Measurements from ENCODE around the gene CPT1C.

Gene CPT1C

DNA sequence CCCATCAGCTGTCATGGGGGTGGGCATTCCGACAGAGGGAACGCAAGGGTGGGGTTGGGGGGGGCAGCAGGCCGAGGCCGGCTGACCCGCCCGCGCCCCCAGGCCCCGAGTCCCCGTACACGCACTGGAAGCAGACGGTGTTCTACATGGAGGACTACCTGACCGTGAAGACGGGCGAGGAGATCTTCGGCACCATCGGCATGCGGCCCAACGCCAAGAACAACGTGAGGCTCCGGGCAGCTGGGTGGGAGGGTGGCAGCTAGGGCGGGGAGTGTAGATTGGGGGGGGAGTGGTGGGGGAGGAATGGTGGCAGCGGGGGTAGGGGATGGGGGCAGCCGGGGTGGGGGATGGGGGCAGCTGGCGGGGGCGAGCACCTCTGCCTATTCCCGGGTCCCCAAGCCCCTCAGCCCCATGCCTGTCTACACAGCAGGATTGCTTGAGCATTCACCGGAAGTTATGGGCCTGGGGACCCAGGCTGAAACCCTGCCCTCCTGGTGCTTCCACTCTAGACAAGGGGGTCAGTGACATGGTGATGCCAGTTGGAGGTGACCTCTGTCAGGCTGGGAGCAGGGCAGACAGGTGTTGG, 4.3 kb upstream of the CPT1C start:
- Histone ChIP-seq H3K27me3 (ENCODE audit: control insufficient read depth, insufficient read depth, low read length) (no peaks in the 10 kb centered on the region), H3K9ac (ENCODE audit: low read depth, low read length) (no peak overlapping the region), H3K4me3 (ENCODE audit: low read depth, low read length) (no peak overlapping the region), H3K9me3 (ENCODE audit: control insufficient read depth, insufficient read depth, low read length) (no peaks in the 10 kb centered on the region), H3K36me3 (ENCODE audit: control insufficient read depth, insufficient read depth, low read length) (peaks cover 53% of the 10 kb centered on the region), H3K4me1 (ENCODE audit: control insufficient read depth, insufficient read depth, low read length) (peaks cover 3% of the 10 kb centered on the region)

DNA sequence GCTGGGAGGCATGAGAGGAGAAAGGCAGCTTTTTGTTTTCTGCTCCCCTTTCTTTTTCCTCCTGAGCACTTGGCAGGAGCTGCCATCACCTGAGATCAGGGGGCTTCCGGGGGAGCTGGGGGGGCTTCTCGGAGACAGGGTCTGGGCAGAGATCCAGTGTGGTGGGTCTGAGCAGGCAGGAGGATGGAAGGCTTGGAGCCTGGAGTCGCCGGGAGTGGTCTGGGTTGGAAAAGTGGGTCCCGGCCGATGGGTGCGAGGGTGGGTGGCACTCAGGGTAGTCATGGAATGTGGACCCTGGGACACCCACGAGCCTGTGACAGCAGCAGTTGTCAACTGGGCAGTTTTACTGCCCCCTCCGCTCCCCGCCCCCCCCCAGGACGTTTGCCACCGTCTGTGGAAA, 3.8 kb upstream of the CPT1C start:
- Histone ChIP-seq H3K36me3 (ENCODE audit: control insufficient read depth, insufficient read depth, low read length) (peaks cover 47% of the 10 kb centered on the region), H3K9me3 (ENCODE audit: control insufficient read depth, insufficient read depth, low read length) (no peaks in the 10 kb centered on the region), H3K27me3 (ENCODE audit: control insufficient read depth, insufficient read depth, low read length) (no peaks in the 10 kb centered on the region), H3K4me3 (ENCODE audit: low read depth, low read length) (no peak overlapping the region), H3K9ac (ENCODE audit: low read depth, low read length) (no peak overlapping the region), H3K4me1 (ENCODE audit: control insufficient read depth, insufficient read depth, low read length) (peaks cover 3% of the 10 kb centered on the region)

DNA sequence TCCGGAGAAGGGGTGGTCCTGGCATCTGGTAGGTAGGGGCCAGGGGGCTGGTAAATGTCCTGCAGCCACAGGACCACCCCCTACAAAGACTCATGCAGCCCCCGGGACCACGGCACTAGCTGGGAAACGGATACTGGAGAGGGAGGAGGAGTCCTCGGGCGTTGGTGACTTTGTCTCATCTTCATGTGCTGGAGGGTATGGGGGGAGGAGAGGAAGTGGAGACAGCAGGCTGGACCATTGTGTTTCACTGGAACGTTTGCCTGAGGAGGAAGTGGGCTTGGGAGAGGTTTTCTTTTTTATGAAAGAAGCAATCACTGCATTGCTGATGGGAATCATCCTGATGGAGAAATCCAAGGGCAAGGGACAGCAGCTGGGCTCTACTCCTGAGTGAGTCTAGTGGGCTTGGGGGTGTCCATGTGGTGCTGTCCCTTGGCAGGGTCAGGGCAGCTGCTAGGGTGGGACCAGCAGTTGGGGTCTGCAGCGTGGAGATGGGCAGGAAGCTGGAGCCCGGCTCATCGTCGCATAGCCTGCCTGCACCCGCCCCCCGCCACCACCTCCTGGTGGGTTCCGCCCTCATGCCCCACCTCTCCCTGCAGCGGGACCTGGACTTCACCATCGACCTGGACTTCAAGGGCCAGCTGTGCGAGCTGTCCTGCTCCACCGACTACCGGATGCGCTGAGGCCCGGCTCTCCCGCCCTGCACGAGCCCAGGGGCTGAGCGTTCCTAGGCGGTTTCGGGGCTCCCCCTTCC, 3.2 kb upstream of the CPT1C start:
- Histone ChIP-seq H3K4me3 (ENCODE audit: low read depth, low read length) (no peak overlapping the region), H3K27me3 (ENCODE audit: control insufficient read depth, insufficient read depth, low read length) (no peaks in the 10 kb centered on the region), H3K9ac (ENCODE audit: low read depth, low read length) (no peak overlapping the region), H3K36me3 (ENCODE audit: control insufficient read depth, insufficient read depth, low read length) (peaks cover 42% of the 10 kb centered on the region), H3K9me3 (ENCODE audit: control insufficient read depth, insufficient read depth, low read length) (no peaks in the 10 kb centered on the region), H3K4me1 (ENCODE audit: control insufficient read depth, insufficient read depth, low read length) (peaks cover 3% of the 10 kb centered on the region)

DNA sequence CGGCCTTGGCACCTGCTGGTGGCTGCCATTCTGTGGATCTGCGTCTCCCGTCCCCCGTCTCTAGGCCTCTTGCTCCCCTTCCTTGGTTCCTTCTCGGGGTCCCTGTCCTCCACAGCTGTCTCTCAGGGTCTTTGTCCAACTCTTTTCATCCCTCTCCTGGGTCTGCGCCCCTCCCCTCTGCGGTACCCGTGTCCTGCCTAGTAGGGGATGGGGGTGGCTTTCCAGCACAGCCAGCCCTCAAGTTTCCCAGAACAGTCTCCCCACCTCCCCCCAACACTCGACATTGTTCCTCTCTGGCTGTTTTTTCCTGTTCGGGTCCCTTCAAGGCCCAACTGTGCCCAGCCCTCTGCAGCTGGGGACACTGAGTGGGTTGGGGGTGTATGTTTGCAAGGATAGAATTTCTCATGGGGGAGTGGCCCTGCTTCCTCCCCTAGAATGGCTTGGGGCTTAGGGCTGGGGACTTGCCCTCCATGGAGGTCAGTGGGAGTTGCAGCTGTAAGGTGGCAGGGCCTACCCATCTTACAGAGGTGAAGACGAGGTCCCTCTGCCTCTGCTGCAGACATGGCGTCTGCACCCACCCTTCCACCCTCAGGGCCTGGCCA, 2.3 kb upstream of the CPT1C start:
- H3K36me3 ChIP-seq (ENCODE audit: control insufficient read depth, insufficient read depth, low read length) = peaks cover 43% of the 10 kb centered on the region
- H3K9me3 ChIP-seq (ENCODE audit: control insufficient read depth, insufficient read depth, low read length) = no peaks in the 10 kb centered on the region
- no peaks in the 10 kb centered on the region for H3K27me3 ChIP-seq (ENCODE audit: control insufficient read depth, insufficient read depth, low read length)
- H3K4me3 ChIP-seq (ENCODE audit: low read depth, low read length) = peak overlapping the region; percentile 65
- peaks cover 3% of the 10 kb centered on the region for H3K4me1 ChIP-seq (ENCODE audit: control insufficient read depth, insufficient read depth, low read length)
- H3K9ac ChIP-seq (ENCODE audit: low read depth, low read length) = no peak overlapping the region

DNA sequence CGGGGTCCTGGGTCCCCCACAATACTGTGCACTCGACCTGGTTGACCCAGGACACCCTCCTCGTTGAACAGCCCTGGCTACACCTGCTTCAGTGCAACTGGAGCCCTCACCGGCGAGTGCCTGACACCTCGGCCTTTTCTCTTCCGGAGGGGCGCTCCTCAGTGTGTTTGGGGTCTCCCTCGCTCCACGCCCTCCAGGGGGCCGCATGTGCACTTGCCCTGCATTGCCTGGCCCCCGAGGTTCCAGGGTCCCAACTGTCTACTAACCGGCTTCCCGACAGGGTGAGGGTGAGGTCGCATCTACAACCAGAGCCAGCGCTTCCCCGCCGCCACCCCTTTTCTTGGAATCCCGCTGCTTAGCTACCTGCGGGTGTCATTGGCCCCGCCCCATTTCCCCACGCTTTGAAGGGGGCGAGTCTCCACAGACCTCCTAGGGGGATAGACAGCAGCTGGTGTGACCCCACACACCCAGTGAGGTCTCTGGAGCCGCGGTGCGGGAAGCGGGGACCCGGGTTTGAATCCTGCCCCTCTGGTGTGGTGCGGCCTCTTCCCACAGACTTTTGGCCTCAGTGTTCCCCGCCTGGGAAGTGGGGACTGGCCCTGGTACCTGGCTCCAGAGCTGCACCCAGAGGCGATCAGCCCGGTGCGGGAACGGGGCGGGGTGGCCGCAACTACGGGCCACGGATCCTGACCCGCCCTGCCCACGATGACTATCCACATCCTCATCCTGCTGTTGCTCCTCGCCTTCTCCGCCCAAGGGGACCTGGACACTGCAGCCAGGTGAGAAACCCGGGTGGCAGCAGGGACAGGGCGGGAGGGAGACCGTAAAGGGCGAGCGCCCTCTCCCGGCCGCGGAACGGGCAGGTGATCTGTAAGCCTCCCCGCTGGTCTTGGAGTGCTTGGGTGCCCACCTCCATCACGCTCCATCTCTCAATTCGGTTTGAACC, 1.5 kb upstream of the CPT1C start, which contains the start of gene ADM5:
Gene ADM5 (plus strand): TSS at position 462 of the 946 bp plus-strand sequence. CDS start 244 bp downstream, at position 706.
- H3K9me3 ChIP-seq (ENCODE audit: control insufficient read depth, insufficient read depth, low read length) = no peaks in the 10 kb centered on the region
- H3K4me3 ChIP-seq (ENCODE audit: low read depth, low read length) = peak within 1 kb of the TSS; percentile 65
- H3K36me3 ChIP-seq (ENCODE audit: control insufficient read depth, insufficient read depth, low read length) = peaks cover 37% of the 10 kb centered on the region
- no peaks in the 10 kb centered on the region for H3K27me3 ChIP-seq (ENCODE audit: control insufficient read depth, insufficient read depth, low read length)
- H3K4me1 ChIP-seq (ENCODE audit: control insufficient read depth, insufficient read depth, low read length) = peaks cover 3% of the 10 kb centered on the region
- H3K9ac ChIP-seq (ENCODE audit: low read depth, low read length) = peak within 1 kb of the TSS; percentile 84

DNA sequence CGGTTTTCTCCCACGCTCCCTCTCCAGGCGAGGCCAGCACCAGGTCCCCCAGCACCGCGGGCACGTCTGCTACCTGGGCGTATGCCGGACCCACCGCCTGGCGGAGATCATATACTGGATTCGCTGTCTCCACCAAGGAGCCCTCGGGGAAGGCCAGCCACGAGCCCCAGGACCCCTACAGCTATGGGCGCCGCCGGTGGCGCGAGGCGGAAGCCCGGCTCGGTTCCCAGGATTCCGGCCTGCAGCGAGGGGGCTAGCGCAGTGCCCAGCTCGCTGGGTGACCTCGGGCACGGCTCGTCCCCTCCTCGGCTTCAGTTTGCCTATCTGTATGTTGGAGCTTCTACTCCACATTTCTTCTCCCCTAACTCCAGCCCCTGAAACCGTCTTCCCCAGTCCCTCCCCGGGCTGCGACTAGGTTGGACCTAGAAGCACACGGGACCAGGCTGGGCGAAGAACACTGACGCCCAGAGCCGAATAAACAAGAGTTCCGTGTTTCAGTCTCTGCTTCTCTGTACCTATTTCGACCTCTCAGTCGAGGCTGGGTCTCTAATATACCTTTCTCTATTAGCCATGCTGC, 749 bp upstream of the CPT1C start:
- Histone ChIP-seq H3K4me1 (ENCODE audit: control insufficient read depth, insufficient read depth, low read length) (peaks cover 3% of the 10 kb centered on the region), H3K9ac (ENCODE audit: low read depth, low read length) (peak overlapping the region; percentile 84), H3K27me3 (ENCODE audit: control insufficient read depth, insufficient read depth, low read length) (no peaks in the 10 kb centered on the region), H3K9me3 (ENCODE audit: control insufficient read depth, insufficient read depth, low read length) (no peaks in the 10 kb centered on the region), H3K4me3 (ENCODE audit: low read depth, low read length) (peak overlapping the region; percentile 65), H3K36me3 (ENCODE audit: control insufficient read depth, insufficient read depth, low read length) (peaks cover 31% of the 10 kb centered on the region)

DNA sequence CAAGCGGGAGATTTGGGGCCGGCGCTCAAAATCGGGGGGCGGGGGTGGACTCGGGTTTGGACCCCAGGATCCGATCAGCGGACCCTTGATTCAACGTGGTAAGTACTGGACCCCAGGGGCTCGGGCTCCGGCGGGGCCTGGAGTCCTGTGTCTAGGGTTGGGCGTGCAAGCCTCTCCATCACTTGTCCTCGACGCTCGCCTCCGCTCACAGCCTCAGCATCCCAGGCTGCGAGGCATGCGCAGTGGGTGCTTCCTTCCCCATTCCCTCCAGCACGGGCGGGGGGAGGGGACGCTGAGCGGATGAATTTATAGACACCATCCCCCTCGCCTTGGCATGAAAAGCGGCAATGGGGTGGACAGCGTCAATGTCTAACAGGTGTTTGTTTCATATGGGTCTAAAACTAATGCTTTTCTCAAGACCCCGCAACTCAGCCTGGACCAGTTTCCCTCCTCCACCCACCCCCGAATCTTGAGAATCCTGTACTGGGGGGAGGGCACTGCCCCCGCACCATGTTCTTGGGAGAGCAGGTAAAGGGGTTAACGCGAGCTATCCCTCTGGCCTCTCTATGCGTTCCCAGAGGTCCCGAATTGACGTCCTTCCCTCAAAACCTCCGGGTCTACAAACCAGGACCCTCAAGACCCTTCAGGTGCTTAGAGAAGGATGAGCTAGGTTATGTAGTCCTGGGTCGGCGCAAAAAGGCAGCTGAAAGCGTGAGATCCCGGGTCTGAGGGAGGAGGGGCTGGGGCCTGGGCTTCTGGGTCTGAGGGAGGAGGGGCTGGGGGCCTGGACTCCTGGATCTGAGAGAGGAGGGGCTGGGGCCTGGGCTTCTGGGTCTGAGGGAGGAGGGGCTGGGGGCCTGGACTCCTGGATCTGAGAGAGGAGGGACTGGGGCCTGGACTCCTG, 579 bp downstream of the CPT1C start:
- Histone ChIP-seq H3K9ac (ENCODE audit: low read depth, low read length) (no peak overlapping the region), H3K4me3 (ENCODE audit: low read depth, low read length) (peak overlapping the region; percentile 65)

DNA sequence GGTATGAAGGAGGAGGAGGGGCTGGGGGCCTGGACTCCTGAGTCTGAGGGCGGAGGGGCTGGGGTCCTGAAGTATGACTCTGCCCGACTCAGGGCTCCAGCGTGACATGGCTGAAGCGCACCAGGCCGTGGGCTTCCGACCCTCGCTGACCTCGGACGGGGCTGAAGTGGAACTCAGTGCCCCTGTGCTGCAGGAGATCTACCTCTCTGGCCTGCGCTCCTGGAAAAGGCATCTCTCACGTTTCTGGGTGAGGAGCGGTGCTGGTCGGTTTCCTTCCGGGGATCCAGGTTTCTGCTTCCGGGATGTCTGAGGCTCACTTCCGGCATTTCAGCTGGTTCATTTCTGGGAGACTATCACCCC, 1.2 kb downstream of the CPT1C start:
- Histone ChIP-seq H3K4me1 (ENCODE audit: control insufficient read depth, insufficient read depth, low read length) (peaks cover 3% of the 10 kb centered on the region), H3K9ac (ENCODE audit: low read depth, low read length) (no peak overlapping the region), H3K4me3 (ENCODE audit: low read depth, low read length) (peak overlapping the region; percentile 45), H3K36me3 (ENCODE audit: control insufficient read depth, insufficient read depth, low read length) (peaks cover 15% of the 10 kb centered on the region), H3K9me3 (ENCODE audit: control insufficient read depth, insufficient read depth, low read length) (no peaks in the 10 kb centered on the region), H3K27me3 (ENCODE audit: control insufficient read depth, insufficient read depth, low read length) (no peaks in the 10 kb centered on the region)

More for the DNA sequence above, 579 bp downstream of the CPT1C start:
- Histone ChIP-seq H3K27me3 (ENCODE audit: control insufficient read depth, insufficient read depth, low read length) (no peaks in the 10 kb centered on the region), H3K9me3 (ENCODE audit: control insufficient read depth, insufficient read depth, low read length) (no peaks in the 10 kb centered on the region), H3K36me3 (ENCODE audit: control insufficient read depth, insufficient read depth, low read length) (peaks cover 18% of the 10 kb centered on the region), H3K4me1 (ENCODE audit: control insufficient read depth, insufficient read depth, low read length) (peaks cover 3% of the 10 kb centered on the region)

DNA sequence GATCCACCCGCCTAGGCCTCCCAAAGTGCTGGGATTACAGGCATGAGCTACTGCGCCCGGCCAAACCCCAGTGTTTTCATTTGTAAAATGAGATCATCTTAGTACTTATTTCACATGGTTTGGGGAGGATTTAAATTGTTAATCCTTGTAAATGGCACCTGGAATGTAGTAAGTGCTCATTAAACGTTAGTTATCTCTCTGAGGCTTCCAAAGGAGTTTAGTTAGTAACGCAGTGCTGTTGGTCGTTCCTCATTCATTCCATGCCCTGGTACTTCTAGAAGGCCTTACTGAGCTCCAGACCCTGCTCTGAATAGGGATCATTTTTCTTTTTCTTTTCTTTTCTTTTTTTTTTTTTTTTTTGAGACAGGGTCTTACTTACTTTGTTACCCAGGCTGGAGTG, 5.2 kb downstream of the CPT1C start:
- no peaks in the 10 kb centered on the region for H3K4me1 ChIP-seq (ENCODE audit: control insufficient read depth, insufficient read depth, low read length)

DNA sequence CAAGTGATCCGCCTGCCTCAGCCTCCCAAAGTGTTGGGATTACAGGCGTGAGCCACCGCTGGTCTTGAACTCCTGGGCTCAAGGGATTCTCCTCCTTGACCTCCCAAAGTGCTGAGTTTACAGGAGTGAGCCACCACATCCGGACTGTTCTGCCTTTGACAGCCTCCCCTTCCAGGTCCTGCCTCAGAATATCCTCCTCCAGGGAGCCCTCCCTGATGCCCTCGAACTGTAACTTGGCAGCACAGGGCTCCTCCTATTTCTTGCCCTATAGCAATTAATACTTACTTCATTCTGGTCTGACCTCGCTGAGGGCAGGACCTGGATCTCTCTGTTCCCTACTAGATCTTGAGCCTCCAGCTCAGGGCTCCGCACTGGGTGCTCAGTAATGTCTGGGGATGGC, 5.9 kb downstream of the CPT1C start:
- peaks cover 9% of the 10 kb centered on the region for H3K36me3 ChIP-seq (ENCODE audit: control insufficient read depth, insufficient read depth, low read length)
- no peaks in the 10 kb centered on the region for H3K4me1 ChIP-seq (ENCODE audit: control insufficient read depth, insufficient read depth, low read length)
- H3K4me3 ChIP-seq (ENCODE audit: low read depth, low read length) = no peak overlapping the region
- H3K9ac ChIP-seq (ENCODE audit: low read depth, low read length) = no peak overlapping the region
- H3K27me3 ChIP-seq (ENCODE audit: control insufficient read depth, insufficient read depth, low read length) = no peaks in the 10 kb centered on the region
- H3K9me3 ChIP-seq (ENCODE audit: control insufficient read depth, insufficient read depth, low read length) = no peaks in the 10 kb centered on the region

More for the DNA sequence above, 5.2 kb downstream of the CPT1C start:
- H3K9me3 ChIP-seq (ENCODE audit: control insufficient read depth, insufficient read depth, low read length) = no peaks in the 10 kb centered on the region
- H3K9ac ChIP-seq (ENCODE audit: low read depth, low read length) = no peak overlapping the region
- H3K36me3 ChIP-seq (ENCODE audit: control insufficient read depth, insufficient read depth, low read length) = peaks cover 9% of the 10 kb centered on the region
- no peak overlapping the region for H3K4me3 ChIP-seq (ENCODE audit: low read depth, low read length)
- H3K27me3 ChIP-seq (ENCODE audit: control insufficient read depth, insufficient read depth, low read length) = no peaks in the 10 kb centered on the region
